Epithelial cell of esophagus (primary cell): Measurements from ENCODE around the gene SUSD4.

Experiments
- DNase-seq: peaks from one replicate; pipeline ENCODE4 v3.0.0; 2010; ENCODE audit warnings: low read depth
- H3K4me3 ChIP-seq: 2 replicates; pipeline ENCODE4 v1.5.1; 2011; ENCODE audit warnings: mild to moderate bottlenecking, low read length, control low read depth
- TF ChIP-seq, protein P1 (sequence below): IDR thresholded peaks from 2 replicates; pipeline ENCODE4 v1.5.1; 2011; ENCODE audit warnings: low read depth, mild to moderate bottlenecking, low read length, control low read depth, inconsistent platforms; ENCODE audit not compliant: insufficient read depth; ENCODE audit errors: missing control alignments

The SUSD4 gene

DNA sequence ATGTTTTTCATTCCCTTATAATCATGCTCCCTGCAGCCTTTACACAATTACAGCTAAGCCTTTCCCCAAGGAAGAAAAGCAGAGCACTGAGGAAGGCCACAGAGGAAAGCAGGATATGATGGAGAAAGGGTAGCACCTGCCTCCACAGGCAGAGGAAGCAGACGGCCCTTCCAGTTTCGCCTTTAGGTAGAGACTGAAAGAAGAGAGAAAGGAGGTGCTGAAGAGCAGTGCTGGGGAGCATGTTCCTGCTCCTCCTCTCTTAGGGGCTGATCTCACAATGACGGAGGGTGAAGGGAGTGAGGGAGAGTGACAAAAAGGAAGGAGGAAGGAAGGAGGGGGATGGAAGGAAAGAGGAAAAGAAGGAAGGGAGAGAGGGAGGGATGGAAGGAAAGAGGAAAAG lies 41.1 kb downstream of the SUSD4 start:
- TF ChIP-seq, protein P1, sequence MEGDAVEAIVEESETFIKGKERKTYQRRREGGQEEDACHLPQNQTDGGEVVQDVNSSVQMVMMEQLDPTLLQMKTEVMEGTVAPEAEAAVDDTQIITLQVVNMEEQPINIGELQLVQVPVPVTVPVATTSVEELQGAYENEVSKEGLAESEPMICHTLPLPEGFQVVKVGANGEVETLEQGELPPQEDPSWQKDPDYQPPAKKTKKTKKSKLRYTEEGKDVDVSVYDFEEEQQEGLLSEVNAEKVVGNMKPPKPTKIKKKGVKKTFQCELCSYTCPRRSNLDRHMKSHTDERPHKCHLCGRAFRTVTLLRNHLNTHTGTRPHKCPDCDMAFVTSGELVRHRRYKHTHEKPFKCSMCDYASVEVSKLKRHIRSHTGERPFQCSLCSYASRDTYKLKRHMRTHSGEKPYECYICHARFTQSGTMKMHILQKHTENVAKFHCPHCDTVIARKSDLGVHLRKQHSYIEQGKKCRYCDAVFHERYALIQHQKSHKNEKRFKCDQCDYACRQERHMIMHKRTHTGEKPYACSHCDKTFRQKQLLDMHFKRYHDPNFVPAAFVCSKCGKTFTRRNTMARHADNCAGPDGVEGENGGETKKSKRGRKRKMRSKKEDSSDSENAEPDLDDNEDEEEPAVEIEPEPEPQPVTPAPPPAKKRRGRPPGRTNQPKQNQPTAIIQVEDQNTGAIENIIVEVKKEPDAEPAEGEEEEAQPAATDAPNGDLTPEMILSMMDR = no peak
- H3K4me3 ChIP-seq = no peak overlapping the region
- DNase-seq = no peak

DNA sequence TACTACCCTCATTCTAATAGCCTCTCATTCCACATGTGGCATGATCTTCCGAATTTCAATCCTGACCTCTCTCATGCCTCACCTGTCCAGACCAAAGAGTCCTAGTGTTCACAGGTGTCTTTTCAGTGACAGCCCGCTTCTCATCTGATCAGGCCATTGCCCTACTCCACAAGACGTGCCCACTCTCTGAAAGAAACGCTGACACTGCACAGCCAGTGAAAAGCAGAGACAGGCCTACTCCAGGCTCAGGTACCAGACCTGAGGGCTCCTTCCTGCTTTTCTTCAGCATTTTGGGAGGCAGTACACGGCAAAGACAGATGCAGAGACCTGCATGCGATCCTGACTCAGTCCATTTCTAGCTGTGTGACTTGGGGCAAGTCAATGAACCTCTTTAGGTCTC lies 43.0 kb downstream of the SUSD4 start:
- TF ChIP-seq, protein P1 = no peak
- H3K4me3 ChIP-seq = no peak overlapping the region
- DNase-seq = no peak

DNA sequence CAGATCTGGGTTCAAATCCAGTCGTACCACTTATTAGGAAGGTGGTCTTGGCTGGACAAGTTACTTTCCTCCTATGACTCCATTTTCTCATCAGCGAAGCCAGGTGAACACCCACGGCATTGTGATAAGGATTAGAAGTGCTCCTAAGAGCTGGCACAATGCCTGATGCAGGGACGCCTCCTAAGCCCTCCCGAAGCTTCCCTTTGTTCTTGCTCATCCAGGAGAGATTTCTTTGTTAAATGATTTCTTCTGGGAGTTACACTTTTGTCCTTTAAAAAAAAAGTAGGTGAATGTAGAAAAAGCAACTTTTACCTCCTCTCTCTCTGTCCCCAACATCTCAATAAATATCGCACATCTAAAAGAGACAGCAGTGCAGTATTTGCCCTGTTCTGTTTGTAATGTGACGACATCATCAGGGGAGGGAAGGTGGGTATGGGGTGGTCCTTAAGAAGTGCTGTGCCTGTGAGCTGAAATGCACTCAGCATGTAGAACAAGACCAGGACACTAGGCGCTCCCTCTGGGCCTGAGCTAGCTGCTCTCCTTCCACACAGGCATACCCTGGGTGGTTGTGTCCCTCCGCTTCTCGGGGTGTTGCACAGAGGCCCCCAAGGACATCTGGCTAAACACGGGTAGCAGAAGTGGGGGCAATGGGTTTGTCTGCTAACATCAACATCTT lies 43.9 kb downstream of the SUSD4 start:
- TF ChIP-seq, protein P1 = no peak
- peak; percentile 34 for DNase-seq
- H3K4me3 ChIP-seq = no peak overlapping the region

DNA sequence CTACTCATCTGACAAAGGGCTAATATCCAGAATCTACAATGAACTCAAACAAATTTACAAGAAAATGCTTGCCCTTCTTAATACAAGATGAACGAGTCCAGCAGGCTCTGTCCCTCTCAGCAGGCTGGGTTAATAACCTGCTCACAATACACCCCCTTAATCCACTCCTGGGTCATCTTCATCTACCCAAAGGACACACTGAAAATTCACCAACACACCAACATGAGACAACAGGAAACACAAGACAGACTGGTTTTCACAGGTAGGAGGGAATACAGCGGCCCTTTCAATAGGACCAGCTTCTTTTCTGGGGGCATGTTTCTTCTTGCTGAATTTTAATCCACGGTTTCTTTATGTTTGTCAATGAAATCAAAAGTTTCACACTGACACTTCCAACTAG lies 44.6 kb downstream of the SUSD4 start:
- peak; percentile 84 for DNase-seq
- H3K4me3 ChIP-seq = no peak overlapping the region
- TF ChIP-seq, protein P1 = no peak

DNA sequence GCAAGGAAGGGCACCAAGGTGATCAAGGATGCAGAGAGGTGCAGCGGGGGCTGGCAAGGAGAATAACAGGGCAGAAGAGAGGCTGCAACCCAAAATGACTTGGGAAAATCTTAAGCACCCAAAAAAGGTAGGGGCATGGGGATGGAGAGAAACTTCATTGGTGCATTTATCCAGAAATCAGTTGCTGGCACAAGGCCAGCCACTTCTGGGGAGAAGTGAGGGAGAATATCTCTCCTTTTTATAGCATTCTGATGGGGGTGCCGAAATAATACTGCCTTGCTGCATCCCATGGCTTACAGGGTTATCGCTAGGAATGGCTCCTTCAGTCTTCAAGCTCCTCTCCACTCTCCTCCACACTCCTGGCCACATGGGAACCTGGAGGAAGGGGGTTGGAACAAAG lies 47.9 kb downstream of the SUSD4 start:
- TF ChIP-seq, protein P1 = no peak
- H3K4me3 ChIP-seq = no peak overlapping the region
- no peak for DNase-seq

DNA sequence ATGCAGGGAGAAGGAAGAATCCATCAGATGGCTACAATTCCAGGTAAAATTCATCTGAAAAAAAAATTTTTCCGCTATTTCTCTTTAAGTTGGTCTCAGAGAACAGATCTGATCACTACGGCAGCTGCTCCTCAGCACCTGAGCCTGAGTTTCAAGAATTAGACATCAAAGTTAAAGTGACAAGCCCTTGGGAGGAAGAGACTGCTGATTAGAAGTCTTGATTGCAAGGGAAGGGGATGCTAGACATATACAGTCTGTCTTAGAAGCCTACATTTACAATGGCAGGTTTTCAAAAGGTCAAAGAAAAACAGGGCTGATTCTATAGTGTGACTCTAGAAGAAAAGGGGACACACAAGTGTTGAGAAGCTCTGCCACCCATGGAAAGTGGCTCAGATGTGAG lies 48.3 kb downstream of the SUSD4 start:
- TF ChIP-seq, protein P1 = no peak
- no peak overlapping the region for H3K4me3 ChIP-seq
- no peak for DNase-seq

DNA sequence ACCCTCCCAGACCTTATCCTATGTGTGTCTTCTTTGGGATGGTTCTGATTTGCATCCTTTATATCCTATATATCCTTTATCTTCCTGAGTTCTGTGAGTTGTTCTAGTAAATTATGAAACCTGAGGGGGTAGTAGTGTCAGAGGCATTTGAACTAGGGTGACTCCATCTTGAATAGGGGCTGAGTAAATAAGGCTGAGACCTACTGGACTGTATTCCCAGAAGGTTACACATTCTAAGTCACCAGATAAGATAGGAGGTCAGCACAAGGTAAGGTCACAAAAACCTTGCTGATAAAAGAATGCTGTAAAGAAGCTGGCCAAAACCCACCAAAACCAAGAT lies 50.6 kb downstream of the SUSD4 start:
- no peak overlapping the region for H3K4me3 ChIP-seq
- TF ChIP-seq, protein P1 = no peak
- no peak for DNase-seq
